Measurements from ENCODE around the gene PSMD1.
A peak's percentile ranks its signal among the peaks of the same experiment; 100 is the strongest.

PSMD1 gene

DNA sequence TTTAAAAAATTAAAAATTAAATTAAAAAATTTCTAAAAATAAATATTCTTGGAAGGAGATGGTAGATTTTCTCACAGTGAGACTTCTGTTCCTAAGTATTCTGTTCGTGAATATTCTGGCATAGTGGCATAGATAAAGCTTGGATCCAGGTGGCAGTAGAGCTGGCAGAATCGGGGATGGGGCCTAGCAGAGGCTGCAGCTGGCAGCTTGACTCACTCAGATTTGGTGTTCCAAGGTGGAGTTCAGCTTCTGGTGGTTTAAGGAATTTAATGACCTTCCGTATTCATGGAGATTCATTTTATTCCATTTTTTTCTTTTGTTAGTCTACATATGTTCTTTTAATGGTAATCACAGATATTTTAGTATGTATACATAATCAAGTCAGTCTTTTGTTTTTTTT lies 161.7 kb downstream of the PSMD1 start:
- no peak overlapping the region for H3K27ac ChIP-seq (ENCODE audit: low read depth, low read length)
- H3K36me3 ChIP-seq (ENCODE audit: control insufficient read depth in 1 of 2, insufficient read depth in 2 of 2, low read length in 2 of 2), result peaks cover 0 to 2% of the 10 kb centered on the region in 2 donors
- H3K9ac ChIP-seq (ENCODE audit: low read depth in 1 of 2, low read length in 2 of 2), result no peak overlapping the region
- no peaks in the 10 kb centered on the region for H3K27me3 ChIP-seq (ENCODE audit: control insufficient read depth in 1 of 2, insufficient read depth in 2 of 2, low read length in 2 of 2)
- H3K9me3 ChIP-seq (ENCODE audit: control insufficient read depth in 1 of 2, low read length in 2 of 2), result no peaks in the 10 kb centered on the region
- peaks cover 0 to 9% of the 10 kb centered on the region in 2 donors for H3K4me1 ChIP-seq (ENCODE audit: control insufficient read depth in 1 of 2, insufficient read depth in 2 of 2, low read length in 2 of 2)
- H3K4me3 ChIP-seq (ENCODE audit: low read depth in 1 of 2, low read length in 2 of 2), result no peak overlapping the region

DNA sequence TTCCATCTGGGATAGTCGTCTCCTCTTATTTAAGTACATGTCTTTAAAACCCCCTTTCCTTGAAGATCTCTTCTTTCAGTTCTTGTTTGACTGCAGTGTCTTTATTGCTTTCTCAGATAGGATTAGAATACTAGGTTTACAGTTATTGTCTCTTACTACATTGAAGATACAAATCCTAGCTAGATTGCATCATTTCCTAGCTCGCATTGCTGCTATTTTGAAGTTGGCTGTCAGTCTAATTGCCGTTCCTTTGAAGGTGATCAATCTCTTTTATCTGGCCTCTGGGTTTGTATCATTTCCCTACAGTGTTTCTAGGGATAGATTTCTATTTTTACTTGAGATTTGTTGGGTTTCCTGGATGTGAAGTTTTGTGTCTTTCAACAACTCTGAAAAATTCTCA lies 162.6 kb downstream of the PSMD1 start:
- H3K9me3 ChIP-seq (ENCODE audit: control insufficient read depth in 1 of 2, low read length in 2 of 2), result no peaks in the 10 kb centered on the region
- H3K4me3 ChIP-seq (ENCODE audit: low read depth in 1 of 2, low read length in 2 of 2), result no peak overlapping the region
- peaks cover 0 to 9% of the 10 kb centered on the region in 2 donors for H3K4me1 ChIP-seq (ENCODE audit: control insufficient read depth in 1 of 2, insufficient read depth in 2 of 2, low read length in 2 of 2)
- H3K9ac ChIP-seq (ENCODE audit: low read depth in 1 of 2, low read length in 2 of 2), result no peak overlapping the region
- no peak overlapping the region for H3K27ac ChIP-seq (ENCODE audit: low read depth, low read length)
- peaks cover 0 to 2% of the 10 kb centered on the region in 2 donors for H3K36me3 ChIP-seq (ENCODE audit: control insufficient read depth in 1 of 2, insufficient read depth in 2 of 2, low read length in 2 of 2)
- no peaks in the 10 kb centered on the region for H3K27me3 ChIP-seq (ENCODE audit: control insufficient read depth in 1 of 2, insufficient read depth in 2 of 2, low read length in 2 of 2)

- peak overlapping the region; percentile 55 for H3K27ac ChIP-seq (ENCODE audit: low read depth, low read length)
- H3K4me1 ChIP-seq (ENCODE audit: control insufficient read depth in 1 of 2, insufficient read depth in 2 of 2, low read length in 2 of 2), result peaks cover 0 to 9% of the 10 kb centered on the region in 2 donors
- no peaks in the 10 kb centered on the region for H3K27me3 ChIP-seq (ENCODE audit: control insufficient read depth in 1 of 2, insufficient read depth in 2 of 2, low read length in 2 of 2)
- H3K36me3 ChIP-seq (ENCODE audit: control insufficient read depth in 1 of 2, insufficient read depth in 2 of 2, low read length in 2 of 2), result peaks cover 0 to 2% of the 10 kb centered on the region in 2 donors
- H3K4me3 ChIP-seq (ENCODE audit: low read depth in 1 of 2, low read length in 2 of 2), result no peak overlapping the region
- no peak overlapping the region for H3K9ac ChIP-seq (ENCODE audit: low read depth in 1 of 2, low read length in 2 of 2)
- H3K9me3 ChIP-seq (ENCODE audit: control insufficient read depth in 1 of 2, low read length in 2 of 2), result no peaks in the 10 kb centered on the region
Observed at GRCh38 chr2:231221761-231222160, 165.1 kb downstream of the PSMD1 start.
